DMS53 treated with DMSO at 0.1 percent for 48 hours (cell line): ENCODE measurements around the gene MEGF11.
A peak's percentile ranks its signal among the peaks of the same experiment; 100 is the strongest.
"Not testable (repeated sequence)": the region's sequence is repeated elsewhere in the genome, so short reads cannot be mapped to it uniquely, and the experiment has no call there.

Experiments
- DNase-seq: peaks from one replicate; lab custom pipeline; 2025; ENCODE audit not compliant: unreplicated experiment; lab: John Stamatoyannopoulos, UW

MEGF11 gene

DNA sequence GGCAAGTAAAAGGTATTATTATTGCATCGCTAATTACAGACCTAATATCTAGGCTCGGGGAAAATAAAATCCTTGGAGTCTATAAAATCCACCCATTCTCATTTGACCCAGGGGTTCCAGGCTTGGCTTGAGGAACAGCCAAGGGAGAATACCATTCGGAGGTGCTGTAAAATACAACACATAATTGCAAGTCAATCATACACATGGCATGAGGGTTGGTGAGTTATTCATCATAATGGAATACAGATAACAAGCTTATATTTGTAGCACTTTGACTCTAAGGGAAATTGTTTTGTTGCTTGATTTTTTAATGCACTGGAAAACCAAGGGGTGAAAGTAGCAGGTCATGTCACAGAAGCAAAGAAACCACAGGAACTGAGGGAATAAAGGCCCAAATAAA is 23.0 kb upstream of the MEGF11 start:
- DNase-seq, result no peak

DNA sequence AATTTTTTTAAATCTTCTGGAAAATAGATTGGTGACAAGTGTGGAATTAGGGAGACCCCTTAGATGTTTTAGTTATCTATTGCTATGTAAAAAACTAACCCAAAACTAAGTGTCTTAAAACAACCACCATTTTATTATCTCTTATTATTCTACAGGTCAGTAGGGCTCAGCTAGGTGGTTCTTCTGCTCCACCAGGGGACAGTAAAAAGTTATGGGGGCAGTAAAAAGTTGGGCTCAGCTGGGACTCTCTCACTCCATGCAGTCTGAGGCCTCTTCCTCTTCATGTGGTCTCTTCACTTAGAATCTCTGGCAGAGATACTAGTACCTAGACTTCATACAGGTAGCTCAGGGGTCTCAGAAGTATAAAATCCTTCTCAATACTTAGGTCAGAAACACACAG is 21.8 kb upstream of the MEGF11 start:
- DNase-seq, result no peak

- no peak for DNase-seq
These were observed 17.4 kb upstream of the MEGF11 start for GRCh38 chr15:66270932-66271331.

- DNase-seq, result peak; percentile 31
These were observed 16.0 kb upstream of the MEGF11 start for GRCh38 chr15:66269326-66270090.

DNA sequence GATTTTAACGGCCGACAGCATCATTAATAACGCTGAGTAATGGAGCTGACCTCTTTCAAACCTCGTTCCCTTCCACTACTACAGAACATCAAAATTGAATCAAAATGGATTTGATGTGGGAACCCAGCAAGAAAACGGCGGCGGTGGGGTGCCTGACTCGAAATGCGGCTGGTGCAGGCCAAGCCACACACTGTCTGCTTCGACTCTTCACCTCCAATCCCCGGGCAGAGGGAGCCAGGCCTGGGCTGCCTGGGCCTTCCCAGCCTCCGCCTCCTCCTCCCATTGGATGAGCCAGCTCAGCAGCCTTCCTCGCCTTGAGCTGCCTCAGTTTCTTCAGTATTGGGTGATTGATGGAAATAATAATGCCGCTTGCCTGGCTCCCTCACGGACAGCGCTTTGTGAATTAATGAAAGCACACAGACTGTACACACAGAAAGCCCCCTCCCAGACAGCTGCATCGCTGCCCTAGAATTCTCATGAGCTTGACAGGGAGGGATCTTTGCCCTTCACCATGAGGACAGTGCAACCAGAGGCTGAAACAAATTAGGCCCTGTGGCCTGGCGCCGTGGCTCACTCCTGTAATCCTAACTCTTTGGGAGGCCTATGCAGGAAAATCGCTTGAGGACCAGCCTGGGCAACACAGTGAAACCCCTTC is 11.4 kb upstream of the MEGF11 start:
- DNase-seq, result no peak

DNA sequence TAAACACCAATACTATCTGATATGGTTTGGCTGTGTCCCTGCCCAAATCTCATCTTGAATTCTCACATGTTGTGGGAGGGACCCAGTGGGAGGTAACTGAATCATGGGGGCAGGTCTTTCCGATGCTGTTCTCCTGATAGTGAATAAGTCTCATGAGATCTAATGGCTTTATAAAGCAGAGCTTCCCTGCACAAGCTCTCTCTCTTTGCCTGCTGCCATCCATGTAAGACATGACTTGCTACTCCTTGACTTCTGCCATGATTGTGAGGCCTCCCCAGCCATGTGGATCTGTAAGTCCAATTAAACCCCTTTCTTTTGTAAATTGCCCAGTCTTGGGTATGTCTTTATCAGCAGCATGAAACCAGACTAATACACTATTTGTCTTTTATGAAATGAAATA is 9.3 kb upstream of the MEGF11 start:
- DNase-seq, result not testable (repeated sequence)

DNA sequence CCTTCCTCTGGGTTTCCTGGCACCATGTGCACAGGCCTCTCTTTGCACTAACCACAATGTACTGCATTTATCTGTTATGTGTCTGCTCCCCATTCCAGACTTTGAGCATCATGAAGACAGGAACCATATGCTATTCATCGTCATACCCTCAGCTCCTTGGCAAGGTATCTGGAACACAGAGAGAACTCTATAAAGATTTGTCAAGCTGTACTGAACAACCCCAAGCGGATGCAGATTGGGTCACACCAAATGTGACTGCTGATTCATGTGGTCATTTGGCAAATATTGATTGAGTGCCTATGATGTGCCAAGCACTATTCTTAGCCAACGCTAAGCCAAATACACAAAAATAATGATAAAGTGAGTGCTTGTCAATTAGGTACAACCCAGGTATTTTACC is 7.5 kb upstream of the MEGF11 start:
- DNase-seq, result no peak

- no peak for DNase-seq
These were observed 3.1 kb upstream of the MEGF11 start for GRCh38 chr15:66256692-66257091.

- DNase-seq, result no peak
These were observed 1.6 kb upstream of the MEGF11 start for GRCh38 chr15:66254951-66255676.

GRCh38 chr15:66254089-66254950 is 770 bp upstream of the MEGF11 start:
- no peak for DNase-seq

DNA sequence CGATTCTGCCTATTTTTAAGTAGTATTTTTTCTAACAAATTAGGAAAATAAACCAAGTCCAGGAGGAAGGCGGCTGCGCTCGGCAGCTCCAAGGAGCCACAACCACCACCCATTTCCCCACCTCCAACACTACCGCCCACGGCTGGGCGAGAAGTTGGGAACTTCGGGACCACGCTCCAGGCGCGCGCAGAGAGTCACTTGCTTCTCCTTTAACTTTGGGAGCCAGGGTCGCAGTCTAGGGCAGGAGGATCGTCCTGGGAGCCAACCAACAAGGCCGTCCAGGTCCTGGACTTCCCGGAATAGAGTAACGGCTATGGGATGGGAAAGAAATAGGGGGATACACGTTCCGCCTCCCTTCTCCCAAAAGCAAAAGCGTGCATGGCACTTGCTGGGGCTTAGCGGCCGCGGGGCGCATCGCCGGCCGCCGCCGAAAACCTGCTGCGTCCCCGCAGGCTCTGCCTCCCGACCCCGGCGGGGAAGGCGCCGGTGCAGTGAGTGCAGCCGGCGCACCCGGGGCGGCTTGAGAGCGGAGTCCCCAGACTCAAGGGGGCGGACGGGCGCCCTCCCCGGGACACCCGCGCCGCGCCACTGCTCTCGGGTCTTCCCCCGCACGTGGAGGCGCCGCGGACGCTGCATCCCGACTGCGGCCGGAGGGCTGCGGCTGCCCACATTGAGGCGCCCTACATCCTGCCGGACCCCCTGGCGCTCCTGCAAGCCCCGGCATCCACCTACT is 699 bp downstream of the MEGF11 start:
- DNase-seq, result no peak

DNA sequence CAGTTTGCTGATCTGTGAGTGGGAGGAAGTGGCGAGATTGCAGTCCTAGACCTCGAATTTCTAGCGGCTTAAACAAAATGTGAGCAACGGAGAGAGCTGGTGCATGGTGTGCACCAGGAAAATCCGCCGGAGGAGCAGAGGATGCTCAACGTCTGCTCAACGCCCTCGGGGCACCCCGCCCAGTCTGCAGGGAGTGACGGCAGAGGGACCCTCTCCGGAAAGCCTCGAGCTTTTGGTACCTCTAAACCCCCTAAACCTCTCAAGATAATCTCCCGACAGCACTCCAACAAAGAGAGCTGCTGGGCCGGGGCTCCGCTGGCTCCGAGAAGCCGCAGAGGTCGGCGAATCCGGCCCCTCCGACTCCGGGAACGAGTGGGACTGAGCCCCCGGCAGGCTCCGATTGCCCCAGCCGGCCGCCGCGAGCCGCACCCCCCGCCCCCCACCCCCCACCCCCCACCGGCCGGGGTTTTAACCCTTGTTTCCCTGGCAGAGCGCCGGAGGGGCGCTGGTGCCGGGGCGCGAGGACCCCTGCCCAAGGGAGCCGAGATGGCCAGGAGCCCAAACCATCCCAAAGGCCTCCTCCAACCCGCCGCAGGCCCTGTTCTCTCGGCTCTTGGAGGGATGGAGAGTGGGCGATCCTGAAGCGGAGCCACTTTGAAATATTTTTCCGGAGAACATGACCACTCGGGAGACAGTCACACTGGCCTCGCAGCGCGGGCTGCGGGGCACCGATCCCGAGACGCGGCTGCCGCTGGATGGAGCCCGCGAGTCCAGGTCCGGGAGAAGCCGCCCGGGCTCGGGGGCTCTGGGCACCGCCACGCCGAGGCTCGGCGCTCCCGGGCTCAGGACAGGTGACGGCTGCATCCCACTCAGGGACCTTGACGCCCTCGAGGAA is 1.5 kb downstream of the MEGF11 start:
- peak; percentile 17 for DNase-seq

- no peak for DNase-seq
These were observed 2.3 kb downstream of the MEGF11 start for GRCh38 chr15:66251065-66251789.

GRCh38 chr15:66249605-66250174 is 3.9 kb downstream of the MEGF11 start:
- no peak for DNase-seq

- DNase-seq, result no peak
These were observed 6.6 kb downstream of the MEGF11 start for GRCh38 chr15:66246937-66247336.

GRCh38 chr15:66245832-66246231 is 7.7 kb downstream of the MEGF11 start:
- DNase-seq, result not testable (repeated sequence)

GRCh38 chr15:66241908-66242285 is 11.7 kb downstream of the MEGF11 start:
- DNase-seq, result no peak

- DNase-seq, result no peak
These were observed 12.3 kb downstream of the MEGF11 start for GRCh38 chr15:66241087-66241907.
